ENCODE measurements around the gene TAOK3. TPM values are rescaled to one million over a fixed set of nuclear protein-coding genes. Genes with fewer than 3 reads are reported as not detected.
A peak's percentile ranks its signal among the peaks of the same experiment; 100 is the strongest.

Gene TAOK3
- total RNA-seq, 1 donor: 27.8 TPM

- DNase-seq (ENCODE audit: low read depth): no peak
- TF ChIP-seq CTCF (IDR thresholded peaks at IDR 0.05; ENCODE audit: insufficient read depth, low read length): no peak
- no peak overlapping the region for H3K4me3 ChIP-seq (ENCODE audit: low read depth, low read length)
These were observed 244.8 kb downstream of the TAOK3 start for GRCh38 chr12:118127867-118128266.

GRCh38 chr12:118126119-118126757 is 246.5 kb downstream of the TAOK3 start:
- no peak for DNase-seq (ENCODE audit: low read depth)
- H3K4me3 ChIP-seq (ENCODE audit: low read depth, low read length): no peak overlapping the region
- no peak for TF ChIP-seq CTCF (IDR thresholded peaks at IDR 0.05; ENCODE audit: insufficient read depth, low read length)

GRCh38 chr12:118125743-118126118 is 247.0 kb downstream of the TAOK3 start:
- no peak for TF ChIP-seq CTCF (IDR thresholded peaks at IDR 0.05; ENCODE audit: insufficient read depth, low read length)
- no peak overlapping the region for H3K4me3 ChIP-seq (ENCODE audit: low read depth, low read length)
- no peak for DNase-seq (ENCODE audit: low read depth)

GRCh38 chr12:118124333-118124874 is 248.3 kb downstream of the TAOK3 start:
- no peak for DNase-seq (ENCODE audit: low read depth)
- no peak overlapping the region for H3K4me3 ChIP-seq (ENCODE audit: low read depth, low read length)
- no peak for TF ChIP-seq CTCF (IDR thresholded peaks at IDR 0.05; ENCODE audit: insufficient read depth, low read length)

GRCh38 chr12:118122264-118122663 is 250.4 kb downstream of the TAOK3 start:
- DNase-seq (ENCODE audit: low read depth): no peak
- H3K4me3 ChIP-seq (ENCODE audit: low read depth, low read length): no peak overlapping the region
- no peak for TF ChIP-seq CTCF (IDR thresholded peaks at IDR 0.05; ENCODE audit: insufficient read depth, low read length)

- peak; percentile 71 for DNase-seq (ENCODE audit: low read depth)
- peak; percentile 65 for TF ChIP-seq CTCF (IDR thresholded peaks at IDR 0.05; ENCODE audit: insufficient read depth, low read length)
- no peak overlapping the region for H3K4me3 ChIP-seq (ENCODE audit: low read depth, low read length)
These were observed 251.9 kb downstream of the TAOK3 start for GRCh38 chr12:118120579-118121363.

Data from fibroblast of the aortic adventitia (primary cell).